Fibroblast of lung (primary cell): ENCODE results near the gene FBL. TPM values are rescaled to one million over a fixed set of nuclear protein-coding genes. Genes with fewer than 3 reads are reported as not detected.

Experiments used
- DNase-seq, 2 donors: peaks; one replicate each; pipeline versions ENCODE4 v3.0.0 to v3.0.0-alpha.2; 2010; ENCODE audit warnings: low read depth in 2 of 2
- H2AFZ ChIP-seq: 2 replicates; pipeline ENCODE4 v1.5.1; 2012; ENCODE audit warnings: low read length, control low read depth, inconsistent platforms
- H3K27ac ChIP-seq: 2 replicates; pipeline ENCODE4 v1.5.1; 2011; ENCODE audit warnings: low read length, control low read depth; ENCODE audit not compliant: insufficient read depth
- H3K27me3 ChIP-seq: 2 replicates; pipeline ENCODE4 v1.5.1; 2011; ENCODE audit warnings: mild to moderate bottlenecking, low read length; ENCODE audit not compliant: control insufficient read depth, insufficient read depth
- H3K36me3 ChIP-seq: 2 replicates; pipeline ENCODE4 v1.5.1; 2011; ENCODE audit warnings: low read length; ENCODE audit not compliant: control insufficient read depth, insufficient read depth
- H3K4me1 ChIP-seq: 2 replicates; pipeline ENCODE4 v1.5.1; 2011; ENCODE audit warnings: low read length; ENCODE audit not compliant: control insufficient read depth, insufficient read depth; ENCODE audit errors: extremely low read depth
- H3K4me2 ChIP-seq: 2 replicates; pipeline ENCODE4 v1.5.1; 2011; ENCODE audit warnings: low read length, control low read depth; ENCODE audit not compliant: insufficient read depth; ENCODE audit errors: extremely low read depth
- H3K4me3 ChIP-seq, 4 experiments: fragments of 200-600 bp in 1 of 4; sonication (generic) in 1 of 4; replicated peaks in 1 of 4; 2 replicates each; pipeline ENCODE4 v1.5.1; 2011 to 2016; ENCODE audit warnings: low read length in 4 of 4, low read depth in 3 of 4, mild to moderate bottlenecking in 3 of 4, control low read depth in 2 of 4, inconsistent platforms in 1 of 4, mixed read lengths in 1 of 4; ENCODE audit not compliant: insufficient read depth in 1 of 4; ENCODE audit errors: control extremely low read depth in 1 of 4
- H3K79me2 ChIP-seq: 2 replicates; pipeline ENCODE4 v1.5.1; 2012; ENCODE audit warnings: mild to moderate bottlenecking, low read length, inconsistent platforms; ENCODE audit not compliant: control insufficient read depth, insufficient read depth
- H3K9ac ChIP-seq: 2 replicates; pipeline ENCODE4 v1.5.1; 2011; ENCODE audit warnings: mild to moderate bottlenecking, low read length, control low read depth; ENCODE audit not compliant: insufficient read depth
- H3K9me3 ChIP-seq: 2 replicates; pipeline ENCODE4 v1.5.1; 2012; ENCODE audit warnings: low read depth, low read length; ENCODE audit not compliant: control insufficient read depth, insufficient read depth
- H4K20me1 ChIP-seq: 2 replicates; pipeline ENCODE4 v1.5.1; 2011; ENCODE audit warnings: low read length; ENCODE audit not compliant: control insufficient read depth, insufficient read depth; ENCODE audit errors: extremely low read depth
- CTCF ChIP-seq, 2 donors: IDR thresholded peaks in 1 of 2; conservative IDR thresholded peaks in 1 of 2; 1 replicate in 1 of 2; 2 replicates in 1 of 2; pipeline ENCODE4 v1.5.1; 2011 to 2012; ENCODE audit warnings: low read length in 2 of 2, control low read depth in 1 of 2, inconsistent platforms in 1 of 2, low read depth in 1 of 2, mild to moderate bottlenecking in 1 of 2
- EZH2 ChIP-seq: IDR thresholded peaks from 2 replicates; pipeline ENCODE4 v1.5.1; 2012; ENCODE audit warnings: low read length, control low read depth, mild to moderate bottlenecking; ENCODE audit errors: missing control alignments
- polyA plus RNA-seq, 2 donors: library from polyadenylated mRNA; depleted of rRNA in 1 of 2; stranded (reverse) in 1 of 2; unstranded in 1 of 2; fragments of >200 nt; gene quantifications; 2 replicates each; pipeline ENCODE4 v1.2.1, GENCODE V29; 2011 to 2012; ENCODE audit warnings: missing spikeins in 1 of 2
- total RNA-seq: library from RNA; depleted of rRNA; stranded (reverse); fragments of >200 nt; gene quantifications from 2 replicates; pipeline ENCODE4 v1.2.1, GENCODE V29; 2014

The FBL gene
- total and polyA plus RNA-seq, 2 donors (not counting 1 experiment from before 2014, with no cell fraction given) = 127 to 177 TPM

- peaks cover 39% of the 10 kb centered on the region for H3K79me2 ChIP-seq
- TF ChIP-seq CTCF (conservative IDR thresholded peaks at IDR 0.05 in 1 of 2, IDR thresholded peaks at IDR 0.05 in 1 of 2; ENCODE audit: low read depth in 1 of 2, low read length in 2 of 2) (no peak), EZH2 (no peak)
- DNase-seq = no peak
- peaks cover 9% of the 10 kb centered on the region for H3K4me1 ChIP-seq
- H4K20me1 ChIP-seq = no peaks in the 10 kb centered on the region
- H3K27ac ChIP-seq = no peak overlapping the region
- no peak overlapping the region for H3K9ac ChIP-seq
- H3K36me3 ChIP-seq = peaks cover 25% of the 10 kb centered on the region
- no peaks in the 10 kb centered on the region for H3K27me3 ChIP-seq
- no peak overlapping the region for H3K4me3 ChIP-seq
- no peak overlapping the region for H2AFZ ChIP-seq
- no peaks in the 10 kb centered on the region for H3K9me3 ChIP-seq
- H3K4me2 ChIP-seq = no peak overlapping the region
Observed at GRCh38 chr19:39837978-39838377, 8.2 kb downstream of the FBL start.

- Histone ChIP-seq H2AFZ (peak overlapping the region; percentile 86), H4K20me1 (no peaks in the 10 kb centered on the region), H3K27ac (no peak overlapping the region), H3K79me2 (peaks cover 11% of the 10 kb centered on the region), H3K36me3 (peaks cover 31% of the 10 kb centered on the region), H3K4me1 (peaks cover 10% of the 10 kb centered on the region), H3K4me3 (peak overlapping the region in 2 of 4 experiments; percentile 20 to 21), H3K9ac (no peak overlapping the region), H3K4me2 (peak overlapping the region; percentile 69), H3K9me3 (no peaks in the 10 kb centered on the region), H3K27me3 (no peaks in the 10 kb centered on the region)
- no peak for DNase-seq
- no peak for TF ChIP-seq EZH2
- TF ChIP-seq CTCF (conservative IDR thresholded peaks at IDR 0.05 in 1 of 2, IDR thresholded peaks at IDR 0.05 in 1 of 2; ENCODE audit: low read depth in 1 of 2, low read length in 2 of 2) = no peak
Observed at GRCh38 chr19:39834287-39834841, 11.8 kb downstream of the FBL start.

GRCh38 chr19:39833464-39834286 lies 12.5 kb downstream of the FBL start, which contains the start of gene DYRK1B:
Gene DYRK1B, minus strand, starts transcription at chr19:39834162. Its CDS starts 2,295 bp downstream, at chr19:39831867.
- Histone ChIP-seq H3K79me2 (peaks cover 5% of the 10 kb centered on the region), H3K27ac (peak within 1 kb of the TSS; percentile 93), H3K4me3 (peak within 1 kb of the TSS; percentile 80 to 99 (median 84)), H3K9me3 (no peaks in the 10 kb centered on the region), H4K20me1 (no peaks in the 10 kb centered on the region), H3K4me1 (peaks cover 10% of the 10 kb centered on the region), H3K4me2 (peak within 1 kb of the TSS; percentile 69), H2AFZ (peak within 1 kb of the TSS; percentile 86), H3K27me3 (no peaks in the 10 kb centered on the region), H3K36me3 (peaks cover 30% of the 10 kb centered on the region), H3K9ac (peak within 1 kb of the TSS; percentile 91)
- TF ChIP-seq EZH2 (no peak), CTCF (conservative IDR thresholded peaks at IDR 0.05 in 1 of 2, IDR thresholded peaks at IDR 0.05 in 1 of 2; ENCODE audit: low read depth in 1 of 2, low read length in 2 of 2) (no peak)
- DNase-seq = peak; percentile 93 to 98
